ENCODE measurements around the gene KRTAP4-4.
"Not testable (repeated sequence)": the region's sequence is repeated elsewhere in the genome, so short reads cannot be mapped to it uniquely, and the experiment has no call there.

The KRTAP4-4 gene

DNA sequence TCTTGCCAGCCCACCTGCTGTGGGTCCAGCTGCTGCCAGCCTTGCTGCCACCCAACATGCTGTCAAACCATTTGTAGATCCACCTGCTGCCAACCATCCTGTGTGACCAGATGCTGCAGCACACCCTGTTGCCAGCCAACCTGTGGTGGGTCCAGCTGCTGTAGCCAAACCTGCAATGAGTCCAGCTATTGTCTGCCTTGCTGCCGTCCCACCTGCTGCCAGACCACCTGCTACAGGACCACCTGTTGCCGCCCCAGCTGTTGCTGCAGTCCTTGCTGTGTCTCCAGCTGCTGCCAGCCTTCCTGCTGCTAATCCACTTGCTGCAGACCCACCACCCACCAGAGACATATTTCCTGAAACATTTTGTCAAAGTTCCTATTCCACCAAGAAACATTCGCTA, 29.8 kb upstream of the KRTAP4-4 start:
- H3K36me3 ChIP-seq (ENCODE audit: control insufficient read depth in 2 of 2, insufficient read depth in 1 of 2, low read length in 2 of 2): no peaks in the 10 kb centered on the region
- POLR2A ChIA-PET: no interaction called here
- H3K9me3 ChIP-seq (ENCODE audit: control insufficient read depth, insufficient read depth, low read depth, low read length): no peaks in the 10 kb centered on the region
- no peak overlapping the region for H3K4me3 ChIP-seq (ENCODE audit: low read depth, low read length)
- H3K27ac ChIP-seq (ENCODE audit: extremely low read depth, low read depth, low read length): no peak overlapping the region
- no peaks in the 10 kb centered on the region for H3K4me1 ChIP-seq (ENCODE audit: control insufficient read depth, insufficient read depth, low read length)
- no peak for TF ChIP-seq ZNF248 (tag by site-specific recombination; IDR thresholded peaks at IDR 0.05)
- peak; percentile 96 for TF ChIP-seq SCRT1 (tag by site-specific recombination; IDR thresholded peaks at IDR 0.05; ENCODE audit: borderline replicate concordance)
- no peak for TF ChIP-seq ZEB2 (tag by site-specific recombination; IDR thresholded peaks at IDR 0.05)
- peak; percentile 96 for TF ChIP-seq SCRT2 (tag by site-specific recombination; IDR thresholded peaks at IDR 0.05)
- CTCF ChIA-PET: interaction anchor here (0.6 kb wide), 1 partner anchor 136 kb away, joined by 3 read pairs; no protein-coding TSS in a partner anchor

DNA sequence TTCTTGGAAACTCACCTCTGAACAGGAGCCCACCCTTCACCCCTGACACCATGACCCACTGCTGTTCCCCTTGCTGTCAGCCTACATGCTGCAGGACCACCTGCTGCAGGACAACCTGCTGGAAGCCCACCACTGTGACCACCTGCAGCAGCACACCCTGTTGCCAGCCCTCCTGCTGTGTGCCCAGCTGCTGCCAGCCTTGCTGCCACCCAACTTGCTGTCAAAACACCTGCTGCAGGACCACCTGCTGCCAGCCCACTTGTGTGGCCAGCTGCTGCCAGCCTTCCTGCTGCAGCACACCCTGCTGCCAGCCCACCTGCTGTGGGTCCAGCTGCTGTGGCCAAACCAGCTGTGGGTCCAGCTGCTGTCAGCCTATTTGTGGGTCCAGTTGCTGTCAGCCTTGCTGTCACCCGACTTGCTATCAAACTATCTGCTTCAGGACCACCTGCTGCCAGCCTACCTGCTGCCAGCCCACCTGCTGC, 29.3 kb upstream of the KRTAP4-4 start, which contains the start of gene KRTAP9-1:
KRTAP9-1 (plus strand) TSS at position 51 of the 482 bp plus-strand sequence; CDS start at position 51, 0 bp downstream.
- H3K4me1 ChIP-seq (ENCODE audit: control insufficient read depth, insufficient read depth, low read length); H3K9me3 ChIP-seq (ENCODE audit: control insufficient read depth, insufficient read depth, low read depth, low read length); H3K4me3 ChIP-seq (ENCODE audit: low read depth, low read length); POLR2A ChIA-PET; H3K36me3 ChIP-seq (ENCODE audit: control insufficient read depth in 2 of 2, insufficient read depth in 1 of 2, low read length in 2 of 2); H3K27ac ChIP-seq (ENCODE audit: extremely low read depth, low read depth, low read length): not testable (repeated sequence)
- TF ChIP-seq ZIC2 (tag by site-specific recombination; IDR thresholded peaks at IDR 0.05): peak; percentile 75
- CTCF ChIA-PET: interaction anchor here (0.6 kb wide), 1 partner anchor 136 kb away, joined by 3 read pairs; no protein-coding TSS in a partner anchor

GRCh38 chr17:41186872-41187271, 26.3 kb upstream of the KRTAP4-4 start:
- peak; percentile 76 for TF ChIP-seq REST (tag by site-specific recombination; IDR thresholded peaks at IDR 0.05)
- no peak for TF ChIP-seq SCRT1 (tag by site-specific recombination; IDR thresholded peaks at IDR 0.05; ENCODE audit: borderline replicate concordance)
- TF ChIP-seq KLF8 (tag by site-specific recombination; IDR thresholded peaks at IDR 0.05): no peak
- no peak for TF ChIP-seq YY2 (tag by site-specific recombination; IDR thresholded peaks at IDR 0.05)
- no peak for TF ChIP-seq YY1 (tag by site-specific recombination; IDR thresholded peaks at IDR 0.05)
- no peak for TF ChIP-seq ZNF350 (tag by site-specific recombination; IDR thresholded peaks at IDR 0.05)
- TF ChIP-seq ZNF768 (tag by site-specific recombination; IDR thresholded peaks at IDR 0.05): no peak
- no peak for TF ChIP-seq ZNF423 (tag by site-specific recombination; IDR thresholded peaks at IDR 0.05)
- peak; percentile 43 for TF ChIP-seq ZIC2 (tag by site-specific recombination; IDR thresholded peaks at IDR 0.05)
- H3K4me1 ChIP-seq (ENCODE audit: control insufficient read depth, insufficient read depth, low read length): no peaks in the 10 kb centered on the region
- H3K36me3 ChIP-seq (ENCODE audit: control insufficient read depth in 2 of 2, insufficient read depth in 1 of 2, low read length in 2 of 2): no peaks in the 10 kb centered on the region
- POLR2A ChIA-PET: no interaction called here
- no peaks in the 10 kb centered on the region for H3K9me3 ChIP-seq (ENCODE audit: control insufficient read depth, insufficient read depth, low read depth, low read length)
- CTCF ChIA-PET: interaction anchor here (0.6 to 0.9 kb wide), 2 partner anchors 335 to 363 kb away, joined by 3 to 4 read pairs; no protein-coding TSS in a partner anchor
- no peak overlapping the region for H3K4me3 ChIP-seq (ENCODE audit: low read depth, low read length)
- no peak overlapping the region for H3K27ac ChIP-seq (ENCODE audit: extremely low read depth, low read depth, low read length)

GRCh38 chr17:41185001-41185400, 24.5 kb upstream of the KRTAP4-4 start:
- ChIA-PET POLR2A (no interaction called here), CTCF (no interaction called here)
- Histone ChIP-seq H3K4me1 (ENCODE audit: control insufficient read depth, insufficient read depth, low read length) (no peaks in the 10 kb centered on the region), H3K27ac (ENCODE audit: extremely low read depth, low read depth, low read length) (no peak overlapping the region), H3K4me3 (ENCODE audit: low read depth, low read length) (no peak overlapping the region), H3K36me3 (ENCODE audit: control insufficient read depth in 2 of 2, insufficient read depth in 1 of 2, low read length in 2 of 2) (no peaks in the 10 kb centered on the region), H3K9me3 (ENCODE audit: control insufficient read depth, insufficient read depth, low read depth, low read length) (no peaks in the 10 kb centered on the region)
- TF ChIP-seq ZNF548 (tag by site-specific recombination; IDR thresholded peaks at IDR 0.05): no peak
- TF ChIP-seq ZNF521 (tag by site-specific recombination; IDR thresholded peaks at IDR 0.05): no peak
- TF ChIP-seq RBAK (tag by site-specific recombination; IDR thresholded peaks at IDR 0.05): no peak
- no peak for TF ChIP-seq ZNF580 (tag by site-specific recombination; IDR thresholded peaks at IDR 0.05)
- no peak for TF ChIP-seq ZNF175 (tag by site-specific recombination; IDR thresholded peaks at IDR 0.05)
- no peak for TF ChIP-seq YY1 (tag by site-specific recombination; IDR thresholded peaks at IDR 0.05)
- TF ChIP-seq, protein P1, sequence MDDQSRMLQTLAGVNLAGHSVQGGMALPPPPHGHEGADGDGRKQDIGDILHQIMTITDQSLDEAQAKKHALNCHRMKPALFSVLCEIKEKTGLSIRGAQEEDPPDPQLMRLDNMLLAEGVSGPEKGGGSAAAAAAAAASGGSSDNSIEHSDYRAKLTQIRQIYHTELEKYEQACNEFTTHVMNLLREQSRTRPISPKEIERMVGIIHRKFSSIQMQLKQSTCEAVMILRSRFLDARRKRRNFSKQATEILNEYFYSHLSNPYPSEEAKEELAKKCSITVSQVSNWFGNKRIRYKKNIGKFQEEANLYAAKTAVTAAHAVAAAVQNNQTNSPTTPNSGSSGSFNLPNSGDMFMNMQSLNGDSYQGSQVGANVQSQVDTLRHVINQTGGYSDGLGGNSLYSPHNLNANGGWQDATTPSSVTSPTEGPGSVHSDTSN (CRISPR knock-in tag; IDR thresholded peaks at IDR 0.05): no peak
- TF ChIP-seq ZNF677 (tag by site-specific recombination; IDR thresholded peaks at IDR 0.05): no peak
- TF ChIP-seq ZNF354C (tag by site-specific recombination; IDR thresholded peaks at IDR 0.05; ENCODE audit: borderline replicate concordance, low read depth): no peak
- TF ChIP-seq, protein P2, sequence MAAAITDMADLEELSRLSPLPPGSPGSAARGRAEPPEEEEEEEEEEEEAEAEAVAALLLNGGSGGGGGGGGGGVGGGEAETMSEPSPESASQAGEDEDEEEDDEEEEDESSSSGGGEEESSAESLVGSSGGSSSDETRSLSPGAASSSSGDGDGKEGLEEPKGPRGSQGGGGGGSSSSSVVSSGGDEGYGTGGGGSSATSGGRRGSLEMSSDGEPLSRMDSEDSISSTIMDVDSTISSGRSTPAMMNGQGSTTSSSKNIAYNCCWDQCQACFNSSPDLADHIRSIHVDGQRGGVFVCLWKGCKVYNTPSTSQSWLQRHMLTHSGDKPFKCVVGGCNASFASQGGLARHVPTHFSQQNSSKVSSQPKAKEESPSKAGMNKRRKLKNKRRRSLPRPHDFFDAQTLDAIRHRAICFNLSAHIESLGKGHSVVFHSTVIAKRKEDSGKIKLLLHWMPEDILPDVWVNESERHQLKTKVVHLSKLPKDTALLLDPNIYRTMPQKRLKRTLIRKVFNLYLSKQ (tag by site-specific recombination; IDR thresholded peaks at IDR 0.05; ENCODE audit: borderline replicate concordance): no peak
- no peak for TF ChIP-seq ZNF324 (tag by site-specific recombination; IDR thresholded peaks at IDR 0.05)
- no peak for TF ChIP-seq ZNF248 (tag by site-specific recombination; IDR thresholded peaks at IDR 0.05)

Measured in HEK293 (cell line).